Ishikawa (cell line): ENCODE measurements around the gene TF.

Experiments used
- CEBPB ChIP-seq: IDR thresholded peaks from 2 replicates; pipeline ENCODE4 v1.6.1; 2012
- CREB1 ChIP-seq: IDR thresholded peaks from 2 replicates; pipeline ENCODE4 v1.6.1; 2012; ENCODE audit warnings: low read depth
- EGR1 ChIP-seq: IDR thresholded peaks from 2 replicates; pipeline ENCODE4 v1.6.1; 2012
- EP300 ChIP-seq: IDR thresholded peaks from 2 replicates; pipeline ENCODE4 v1.6.1; 2012; ENCODE audit warnings: borderline replicate concordance
- FOXM1 ChIP-seq: IDR thresholded peaks from 2 replicates; pipeline ENCODE4 v1.6.1; 2012; ENCODE audit warnings: low read depth, borderline replicate concordance
- MAX ChIP-seq: IDR thresholded peaks from 2 replicates; pipeline ENCODE4 v1.6.1; 2012
- NFIC ChIP-seq: IDR thresholded peaks from 2 replicates; pipeline ENCODE4 v1.6.1; 2012
- RAD21 ChIP-seq: IDR thresholded peaks from 2 replicates; pipeline ENCODE4 v1.6.1; 2012; ENCODE audit warnings: low read depth
- REST ChIP-seq: IDR thresholded peaks from 2 replicates; pipeline ENCODE4 v1.6.1; 2012; ENCODE audit warnings: low read depth, mild to moderate bottlenecking
- TAF1 ChIP-seq: IDR thresholded peaks from 2 replicates; pipeline ENCODE4 v1.6.1; 2012; ENCODE audit warnings: low read depth, mild to moderate bottlenecking
- TCF12 ChIP-seq: IDR thresholded peaks from 2 replicates; pipeline ENCODE4 v1.6.1; 2012; ENCODE audit warnings: low read depth
- TEAD4 ChIP-seq: IDR thresholded peaks from 2 replicates; pipeline ENCODE4 v1.6.1; 2012
- YY1 ChIP-seq: IDR thresholded peaks from 2 replicates; pipeline ENCODE4 v1.6.1; 2012; ENCODE audit warnings: low read depth
- ZBTB7A ChIP-seq: IDR thresholded peaks from 2 replicates; pipeline ENCODE4 v1.6.1; 2012; ENCODE audit warnings: low read depth
- TF ChIP-seq, protein P1 (sequence below): IDR thresholded peaks from 2 replicates; pipeline ENCODE4 v1.6.1; 2012

The TF gene

DNA sequence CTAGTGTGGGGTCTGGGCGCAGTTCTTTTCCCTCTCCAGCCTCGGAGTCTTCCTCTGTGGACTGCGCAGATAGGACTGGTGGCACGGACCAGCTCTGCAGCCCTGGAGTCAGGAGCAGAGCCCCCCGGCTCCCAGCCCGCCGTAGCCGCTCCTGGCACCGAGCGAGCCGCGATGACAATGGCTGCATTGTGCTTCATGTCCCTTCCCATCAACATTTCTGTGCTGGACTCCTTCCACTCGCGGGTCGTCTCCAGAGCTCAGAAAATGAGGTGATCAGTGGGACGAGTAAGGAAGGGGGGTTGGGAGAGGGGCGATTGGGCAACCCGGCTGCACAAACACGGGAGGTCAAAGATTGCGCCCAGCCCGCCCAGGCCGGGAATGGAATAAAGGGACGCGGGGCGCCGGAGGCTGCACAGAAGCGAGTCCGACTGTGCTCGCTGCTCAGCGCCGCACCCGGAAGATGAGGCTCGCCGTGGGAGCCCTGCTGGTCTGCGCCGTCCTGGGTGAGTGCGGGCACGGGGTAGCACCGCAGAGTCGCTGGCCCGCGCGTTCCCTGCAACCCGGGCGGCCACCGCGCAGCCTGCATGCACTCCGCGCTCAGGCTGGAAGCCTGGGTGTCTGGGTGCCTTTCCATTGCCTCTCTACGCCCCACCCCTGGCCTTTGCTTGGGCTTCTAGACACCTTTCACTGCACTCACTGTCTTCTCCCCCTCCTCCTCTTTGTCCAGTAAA is at the start of gene TF:
Gene TF, plus strand, starts transcription at position 413 of the 731 bp plus-strand sequence. Its CDS starts 48 bp downstream, at position 461.
- no peak for TF ChIP-seq REST
- TF ChIP-seq TAF1, result no peak
- no peak for TF ChIP-seq FOXM1
- no peak for TF ChIP-seq TCF12
- no peak for TF ChIP-seq EGR1

DNA sequence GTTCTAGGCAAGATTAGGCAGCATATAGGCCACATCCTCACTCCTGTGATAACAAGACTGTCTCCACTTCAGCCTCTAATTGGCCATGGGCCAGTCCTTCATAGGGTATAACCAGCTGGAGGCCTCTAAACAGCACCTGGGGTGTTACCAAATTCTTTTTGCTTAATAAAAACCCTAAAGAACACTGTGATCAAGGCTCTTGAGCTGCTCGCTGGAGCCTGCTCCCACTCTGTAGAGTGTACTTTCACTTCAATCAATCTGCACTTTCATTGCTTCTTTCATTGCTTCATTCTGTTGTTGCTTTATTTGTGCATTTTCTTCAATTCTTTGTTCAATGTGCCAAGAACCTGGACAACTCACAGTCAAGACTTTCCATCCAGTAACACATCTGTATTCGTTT is 48.2 kb upstream of the TF start:
- no peak for TF ChIP-seq TEAD4

- TF ChIP-seq EGR1 (no peak), TCF12 (no peak), CEBPB (no peak), FOXM1 (no peak), TEAD4 (no peak), EP300 (no peak), ZBTB7A (no peak), NFIC (no peak), YY1 (no peak), CREB1 (no peak), RAD21 (no peak), MAX (no peak), REST (no peak), TAF1 (no peak)
- TF ChIP-seq, protein P1, sequence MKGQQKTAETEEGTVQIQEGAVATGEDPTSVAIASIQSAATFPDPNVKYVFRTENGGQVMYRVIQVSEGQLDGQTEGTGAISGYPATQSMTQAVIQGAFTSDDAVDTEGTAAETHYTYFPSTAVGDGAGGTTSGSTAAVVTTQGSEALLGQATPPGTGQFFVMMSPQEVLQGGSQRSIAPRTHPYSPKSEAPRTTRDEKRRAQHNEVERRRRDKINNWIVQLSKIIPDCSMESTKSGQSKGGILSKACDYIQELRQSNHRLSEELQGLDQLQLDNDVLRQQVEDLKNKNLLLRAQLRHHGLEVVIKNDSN, result no peak
Observed at GRCh38 chr3:133699467-133699866, 46.7 kb upstream of the TF start.

DNA sequence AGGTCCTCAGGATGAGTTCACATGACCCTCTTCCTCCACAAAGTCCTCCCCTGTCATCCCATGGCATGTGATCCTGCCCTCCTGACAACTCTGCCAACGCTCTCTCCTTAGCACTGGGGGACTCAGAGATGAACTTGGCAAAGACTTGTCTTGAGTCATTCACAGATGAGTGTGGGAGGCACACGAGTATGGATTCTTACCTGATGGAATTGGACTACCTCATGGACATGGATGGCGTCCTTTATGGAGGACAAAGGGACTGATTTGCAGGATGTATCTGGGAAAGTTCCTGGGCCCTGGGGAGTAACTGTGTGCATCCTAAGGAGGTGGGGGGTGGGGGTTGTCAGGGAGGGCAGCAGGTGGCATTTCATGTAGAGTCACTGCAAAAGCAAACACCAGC is 46.3 kb upstream of the TF start:
- no peak for TF ChIP-seq EP300
- TF ChIP-seq TCF12, result no peak
- no peak for TF ChIP-seq RAD21
- TF ChIP-seq CEBPB, result no peak
- TF ChIP-seq YY1, result no peak
- TF ChIP-seq FOXM1, result no peak
- TF ChIP-seq TAF1, result no peak
- TF ChIP-seq, protein P1, result no peak
- no peak for TF ChIP-seq MAX
- no peak for TF ChIP-seq ZBTB7A
- TF ChIP-seq EGR1, result no peak
- no peak for TF ChIP-seq CREB1
- no peak for TF ChIP-seq NFIC
- no peak for TF ChIP-seq REST
- TF ChIP-seq TEAD4, result no peak

DNA sequence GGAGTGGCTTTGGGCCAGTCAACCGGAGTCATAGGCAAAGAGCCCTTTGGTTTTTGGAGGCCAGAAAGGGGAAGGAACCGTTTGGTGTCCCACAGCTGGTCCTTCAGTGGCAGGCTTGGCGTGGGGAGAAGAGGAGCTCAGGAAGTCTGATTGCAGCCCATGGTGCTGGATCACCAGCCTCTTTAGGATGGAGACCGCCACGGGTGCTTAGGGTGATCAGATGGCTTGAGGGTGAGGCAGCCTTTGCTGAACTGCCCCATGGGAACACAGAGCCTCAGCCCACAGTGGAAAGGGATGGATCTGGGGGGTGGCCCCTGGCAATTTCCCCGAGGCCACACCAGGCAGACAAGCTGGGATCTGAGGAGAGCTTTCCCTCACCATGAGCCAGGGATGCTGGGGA is 45.8 kb upstream of the TF start:
- TF ChIP-seq REST (no peak), EGR1 (no peak), TAF1 (no peak), CEBPB (no peak), NFIC (no peak), EP300 (no peak), CREB1 (no peak), FOXM1 (no peak), RAD21 (no peak), TCF12 (no peak), MAX (no peak), ZBTB7A (no peak), TEAD4 (no peak), YY1 (no peak)
- TF ChIP-seq, protein P1, result no peak
